Endothelial cell of umbilical vein (primary cell): ENCODE measurements around the gene NINJ2. TPM values are rescaled to one million over a fixed set of nuclear protein-coding genes. Genes with fewer than 3 reads are reported as not detected.

Experiments used
- BruUV-seq: library from RNA; stranded (reverse); fragments of 400-500 nt; replicated peaks from 2 replicates; lab custom pipeline; 2021; lab: Mats Ljungman, UMichigan
- CTCF ChIA-PET: fragments of 300-600, 350-600 bp; sonication (Branson Sonifier 250); formaldehyde crosslinking; loops from one replicate; lab custom pipeline; 2021; ENCODE audit warnings: antibody characterized with exemption, inconsistent platforms; lab: Charles Lee
- POLR2A ChIA-PET: fragments of 300-600, 350-600 bp; sonication (Branson Sonifier 250); formaldehyde crosslinking; loops from one replicate; lab custom pipeline; 2021; ENCODE audit warnings: antibody characterized with exemption, inconsistent platforms; lab: Charles Lee
- DNase-seq: peaks from one replicate; pipeline ENCODE4 v3.0.0-alpha.2; 2011; ENCODE audit warnings: low read depth, low spot score
- FAIRE-seq: peaks from 2 replicates; lab custom pipeline; 2011; peaks lifted over from hg19 to GRCh38; lab: Jason Lieb, UNC
- H2AFZ ChIP-seq: 2 replicates; pipeline ENCODE4 v1.6.0; 2012; ENCODE audit warnings: low read depth, low read length, control low read depth, inconsistent platforms
- H3K27ac ChIP-seq: 2 replicates; pipeline ENCODE4 v1.5.1; 2011; ENCODE audit warnings: low read depth, mild to moderate bottlenecking, control low read depth, low read length, moderate library complexity; ENCODE audit not compliant: insufficient read depth
- H3K27me3 ChIP-seq, 2 experiments: 2 replicates each; pipeline versions ENCODE4 v1.6.0 to v1.6.1; 2011; ENCODE audit warnings: low read length in 2 of 2, mixed read lengths in 1 of 2; ENCODE audit not compliant: control insufficient read depth in 2 of 2, insufficient read depth in 2 of 2
- H3K36me3 ChIP-seq, 2 experiments: 2 replicates in 1 of 2; 3 replicates in 1 of 2; pipeline ENCODE4 v1.5.1; 2011; ENCODE audit warnings: low read length in 2 of 2, mild to moderate bottlenecking in 1 of 2, moderate library complexity in 1 of 2; ENCODE audit not compliant: control insufficient read depth in 2 of 2, insufficient read depth in 2 of 2; ENCODE audit errors: extremely low read depth in 1 of 2
- H3K4me1 ChIP-seq: 3 replicates; pipeline ENCODE4 v1.5.1; 2011; ENCODE audit warnings: mild to moderate bottlenecking, low read length; ENCODE audit not compliant: control insufficient read depth, insufficient read depth; ENCODE audit errors: extremely low read depth
- H3K4me2 ChIP-seq: 2 replicates; pipeline ENCODE4 v1.6.1; 2011; ENCODE audit warnings: low read length, control low read depth, mixed read lengths; ENCODE audit not compliant: insufficient read depth
- H3K4me3 ChIP-seq, 3 experiments: fragments of 200-600 bp in 1 of 3; sonication (generic), shearing (Covaris generic) in 1 of 3; replicated peaks in 1 of 3; 2 replicates each; pipeline ENCODE4 v1.5.1; 2011 to 2016; ENCODE audit warnings: control low read depth in 3 of 3, low read length in 3 of 3, mild to moderate bottlenecking in 2 of 3, inconsistent platforms in 1 of 3, low read depth in 1 of 3, moderate library complexity in 1 of 3; ENCODE audit not compliant: insufficient read depth in 1 of 3
- H3K79me2 ChIP-seq: 2 replicates; pipeline ENCODE4 v1.6.0; 2012; ENCODE audit warnings: low read length, inconsistent platforms; ENCODE audit not compliant: control insufficient read depth, insufficient read depth
- H3K9ac ChIP-seq: replicated peaks from 2 replicates; pipeline ENCODE3; 2011; ENCODE audit warnings: low read length, control low read depth; ENCODE audit not compliant: insufficient read depth; ENCODE audit errors: extremely low read depth
- H3K9me1 ChIP-seq: replicated peaks from 3 replicates; pipeline ENCODE4 v1.6.0; 2011; ENCODE audit warnings: mild to moderate bottlenecking, low read length; ENCODE audit not compliant: control insufficient read depth, insufficient read depth; ENCODE audit errors: extremely low read depth
- H3K9me3 ChIP-seq: replicated peaks from 2 replicates; pipeline ENCODE4 v1.5.1; 2012; ENCODE audit warnings: low read length, inconsistent platforms; ENCODE audit not compliant: control insufficient read depth, insufficient read depth
- H4K20me1 ChIP-seq: replicated peaks from 2 replicates; pipeline ENCODE3; 2011; ENCODE audit warnings: mild to moderate bottlenecking, low read length; ENCODE audit not compliant: control insufficient read depth, insufficient read depth; ENCODE audit errors: extremely low read depth
- CTCF ChIP-seq, 2 donors: IDR thresholded peaks; 1 replicate in 1 of 2; 2 replicates in 1 of 2; pipeline ENCODE4 v1.5.1; 2011; ENCODE audit warnings: low read length in 2 of 2, mild to moderate bottlenecking in 2 of 2, moderate library complexity in 2 of 2, control low read depth in 1 of 2, inconsistent platforms in 1 of 2, low read depth in 1 of 2; ENCODE audit not compliant: insufficient read depth in 1 of 2; ENCODE audit errors: extremely low read depth in 1 of 2
- EZH2 ChIP-seq: IDR thresholded peaks from 2 replicates; pipeline ENCODE4 v1.6.1; 2012; ENCODE audit warnings: borderline replicate concordance, low read depth, mild to moderate bottlenecking, moderate library complexity, low read length, inconsistent platforms; ENCODE audit not compliant: severe bottlenecking
- FOS ChIP-seq: IDR thresholded peaks from 2 replicates; pipeline ENCODE4 v1.6.1; 2011; ENCODE audit warnings: mild to moderate bottlenecking, low read length, moderate library complexity, borderline replicate concordance; ENCODE audit not compliant: insufficient read depth
- GATA2 ChIP-seq: IDR thresholded peaks from 2 replicates; pipeline ENCODE4 v1.7.0; 2011; ENCODE audit warnings: low read depth, mild to moderate bottlenecking, moderate library complexity, mixed read lengths, low read length; ENCODE audit not compliant: insufficient read length, insufficient read depth
- JUN ChIP-seq: IDR thresholded peaks from 2 replicates; pipeline ENCODE4 v1.6.1; 2011; ENCODE audit warnings: borderline replicate concordance, low read depth; ENCODE audit not compliant: insufficient read length, insufficient read depth
- MAX ChIP-seq: IDR thresholded peaks from 2 replicates; pipeline ENCODE4 v1.6.1; 2011; ENCODE audit not compliant: insufficient read depth, insufficient read length
- MYC ChIP-seq: IDR thresholded peaks from one replicate; pipeline ENCODE4 v1.6.1; 2011; ENCODE audit warnings: mild to moderate bottlenecking, low read depth, low read length
- POLR2A ChIP-seq: IDR thresholded peaks from 2 replicates; pipeline ENCODE4 v1.6.1; 2012; ENCODE audit warnings: low read depth, mild to moderate bottlenecking, control low read depth, low read length
- POLR2AphosphoS5 ChIP-seq: IDR thresholded peaks from 2 replicates; pipeline ENCODE4 v1.6.1; 2012; ENCODE audit warnings: low read depth, mild to moderate bottlenecking, control low read depth, low read length, moderate library complexity; ENCODE audit not compliant: insufficient read depth
- dilution Hi-C: fragments of 300-500 bp; cut with MboI; formaldehyde crosslinking; loops from one replicate; pipeline ENCODE4 v1.15.0; 2019; ENCODE audit warnings: low sequenced_read_pairs; ENCODE audit not compliant: extremely low pct_ligation_motif_present
- intact Hi-C: fragments of 100-400 bp; cut with micrococcal nuclease; formaldehyde crosslinking; loops from one replicate; pipeline ENCODE4 v1.10.0; 2022
- polyA plus RNA-seq, 4 experiments: library from polyadenylated mRNA; depleted of rRNA in 3 of 4; stranded (reverse) in 3 of 4; unstranded in 1 of 4; fragments of >200 nt; gene quantifications; 2 replicates each; pipeline versions ENCODE4 v1.2.1 to v1.2.3, GENCODE V29; 2011 to 2012; ENCODE audit warnings: missing spikeins in 1 of 4
- total RNA-seq: library from RNA; stranded (reverse); gene quantifications from 2 replicates; pipeline ENCODE4 v1.2.3, GENCODE V29; 2021

The NINJ2 gene
- total and polyA plus RNA-seq, 2 donors (not counting 3 experiments of a cell fraction or from before 2014, with no cell fraction given), result 0.75 to 4.4 TPM

GRCh38 chr12:574475-575128 lies 88.6 kb downstream of the NINJ2 start:
- H2AFZ ChIP-seq, result no peak overlapping the region
- intact Hi-C loops, result loop anchor here (5.0 kb wide), 1 partner anchor 518 kb away; no protein-coding TSS in a partner anchor
- no peaks in the 10 kb centered on the region for H3K9me1 ChIP-seq
- no TSS peak for BruUV-seq
- no peak overlapping the region for H3K4me3 ChIP-seq
- H3K9ac ChIP-seq, result no peak overlapping the region
- POLR2A ChIA-PET, result no interaction called here
- H3K27me3 ChIP-seq, result no peaks in the 10 kb centered on the region
- H3K36me3 ChIP-seq, result no peaks in the 10 kb centered on the region
- CTCF ChIA-PET, result interaction anchor here (1.3 to 8.1 kb wide), 4 partner anchors 178 to 1009 kb away, joined by 4 to 182 read pairs (median 26); partner anchors contain the start of genes RAD52 and WNK1
- FAIRE-seq, result no peak
- TF ChIP-seq GATA2, result no peak
- TF ChIP-seq POLR2A, result no peak
- no peak for TF ChIP-seq FOS
- TF ChIP-seq CTCF (IDR thresholded peaks at IDR 0.05; ENCODE audit: extremely low read depth in 1 of 2, insufficient read depth in 1 of 2, low read depth in 1 of 2, low read length in 2 of 2), result no peak
- TF ChIP-seq POLR2AphosphoS5, result no peak
- TF ChIP-seq MAX, result no peak
- TF ChIP-seq MYC, result no peak
- TF ChIP-seq EZH2, result no peak
- no peak for TF ChIP-seq JUN
- H3K79me2 ChIP-seq, result no peaks in the 10 kb centered on the region
- peaks cover 32% of the 10 kb centered on the region for H3K4me1 ChIP-seq
- no peaks in the 10 kb centered on the region for H3K9me3 ChIP-seq
- H3K27ac ChIP-seq, result no peak overlapping the region
- no peak overlapping the region for H3K4me2 ChIP-seq
- H4K20me1 ChIP-seq, result no peaks in the 10 kb centered on the region
- dilution Hi-C loops, result no loop called here
- DNase-seq, result no peak
